Smooth muscle cell of the coronary artery (primary cell): Measurements from ENCODE around the gene ABCG8. TPM values are rescaled to one million over a fixed set of nuclear protein-coding genes. Genes with fewer than 3 reads are reported as not detected.

Source experiments
- total RNA-seq: library from RNA; depleted of rRNA; stranded (reverse); fragments of >200 nt; gene quantifications from 2 replicates; pipeline ENCODE4 v1.2.3, GENCODE V29; 2014; ENCODE audit warnings: low replicate concordance

ABCG8 gene
- total RNA-seq = not detected in 2 replicates

DNA sequence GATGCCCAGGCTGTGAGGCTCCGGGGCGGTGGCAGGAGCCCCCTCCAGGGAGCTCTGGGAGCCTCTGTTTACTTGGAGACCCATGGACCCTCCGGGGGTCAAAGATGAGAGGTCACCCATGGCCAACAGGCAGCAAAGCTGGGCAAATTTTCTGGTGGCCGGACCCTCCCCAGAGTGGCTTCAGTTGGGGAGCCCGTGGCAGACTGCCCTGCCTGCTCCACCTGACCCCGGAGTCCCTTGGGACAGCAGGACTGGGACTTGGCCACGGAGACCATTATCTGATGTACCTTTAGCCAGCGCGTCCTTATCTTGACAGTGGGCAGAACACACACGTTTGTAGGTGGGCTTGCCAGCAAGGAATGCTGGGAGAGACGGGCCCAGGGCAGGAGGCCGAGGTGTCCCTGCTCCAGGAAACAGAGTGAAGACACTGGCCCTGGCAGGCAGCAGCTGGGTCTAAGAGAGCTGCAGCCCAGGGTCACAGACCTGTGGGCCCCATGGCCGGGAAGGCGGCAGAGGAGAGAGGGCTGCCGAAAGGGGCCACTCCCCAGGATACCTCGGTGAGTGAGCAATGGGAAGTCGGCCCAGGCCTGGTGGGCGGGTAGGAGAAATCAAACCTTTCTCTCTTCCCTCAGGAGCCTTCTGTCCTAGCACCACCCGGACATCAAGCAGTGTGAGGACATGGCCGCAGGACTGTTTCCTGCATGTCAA, at the start of gene ABCG8, which contains the start of gene ABCG5:
ABCG8 (plus strand) TSS at position 412 of the 708 bp plus-strand sequence; CDS start at position 495, 83 bp downstream.
ABCG5 (minus strand) TSS at position 280 of the 708 bp plus-strand sequence; CDS start at position 120, 160 bp downstream.

Other genes starting within 250 kb of the ABCG8 start
- 26.6 and 41.3 TPM in 2 replicates for gene THADA, start 242.9 kb upstream of the ABCG8 start, total RNA-seq
- gene PLEKHH2, start 201.7 kb upstream of the ABCG8 start, total RNA-seq = 0.60 and 2.1 TPM in 2 replicates
- gene C1GALT1C1L, start 162.5 kb upstream of the ABCG8 start, total RNA-seq = 0.12 and 0.30 TPM in 2 replicates
- 6.0 and 15.6 TPM in 2 replicates for gene DYNC2LI1, start 64.9 kb upstream of the ABCG8 start, total RNA-seq
- not detected in 2 replicates for gene ABCG5, start 132 bp upstream of the ABCG8 start, total RNA-seq
- 34.6 and 39.2 TPM in 2 replicates for gene LRPPRC, start 157.0 kb downstream of the ABCG8 start, total RNA-seq